Measurements from ENCODE around the gene KCNQ2.

KCNQ2 gene

GRCh38 chr20:63495167-63495720 is 22.8 kb upstream of the KCNQ2 start:
- TF ChIP-seq, protein P1, sequence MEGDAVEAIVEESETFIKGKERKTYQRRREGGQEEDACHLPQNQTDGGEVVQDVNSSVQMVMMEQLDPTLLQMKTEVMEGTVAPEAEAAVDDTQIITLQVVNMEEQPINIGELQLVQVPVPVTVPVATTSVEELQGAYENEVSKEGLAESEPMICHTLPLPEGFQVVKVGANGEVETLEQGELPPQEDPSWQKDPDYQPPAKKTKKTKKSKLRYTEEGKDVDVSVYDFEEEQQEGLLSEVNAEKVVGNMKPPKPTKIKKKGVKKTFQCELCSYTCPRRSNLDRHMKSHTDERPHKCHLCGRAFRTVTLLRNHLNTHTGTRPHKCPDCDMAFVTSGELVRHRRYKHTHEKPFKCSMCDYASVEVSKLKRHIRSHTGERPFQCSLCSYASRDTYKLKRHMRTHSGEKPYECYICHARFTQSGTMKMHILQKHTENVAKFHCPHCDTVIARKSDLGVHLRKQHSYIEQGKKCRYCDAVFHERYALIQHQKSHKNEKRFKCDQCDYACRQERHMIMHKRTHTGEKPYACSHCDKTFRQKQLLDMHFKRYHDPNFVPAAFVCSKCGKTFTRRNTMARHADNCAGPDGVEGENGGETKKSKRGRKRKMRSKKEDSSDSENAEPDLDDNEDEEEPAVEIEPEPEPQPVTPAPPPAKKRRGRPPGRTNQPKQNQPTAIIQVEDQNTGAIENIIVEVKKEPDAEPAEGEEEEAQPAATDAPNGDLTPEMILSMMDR (IDR thresholded peaks at IDR 0.05; ENCODE audit: borderline replicate concordance, control extremely low read depth, extremely low read depth, insufficient read depth, missing control alignments): no peak
- no peak for DNase-seq (ENCODE audit: low spot score)
- in situ Hi-C loops (cut with MboI; ENCODE audit: low sequenced_read_pairs, unreplicated experiment): no loop called here

GRCh38 chr20:63494420-63495166 is 22.1 kb upstream of the KCNQ2 start:
- in situ Hi-C loops (cut with MboI; ENCODE audit: low sequenced_read_pairs, unreplicated experiment): no loop called here
- DNase-seq (ENCODE audit: low spot score): no peak
- TF ChIP-seq, protein P1 (IDR thresholded peaks at IDR 0.05; ENCODE audit: borderline replicate concordance, control extremely low read depth, extremely low read depth, insufficient read depth, missing control alignments): no peak

- no peak for DNase-seq (ENCODE audit: low spot score)
- in situ Hi-C loops (cut with MboI; ENCODE audit: low sequenced_read_pairs, unreplicated experiment): no loop called here
- TF ChIP-seq, protein P1 (IDR thresholded peaks at IDR 0.05; ENCODE audit: borderline replicate concordance, control extremely low read depth, extremely low read depth, insufficient read depth, missing control alignments): no peak
Observed at GRCh38 chr20:63494084-63494419, 21.6 kb upstream of the KCNQ2 start.

GRCh38 chr20:63493563-63494020 is 21.1 kb upstream of the KCNQ2 start:
- in situ Hi-C loops (cut with MboI; ENCODE audit: low sequenced_read_pairs, unreplicated experiment): no loop called here
- TF ChIP-seq, protein P1 (IDR thresholded peaks at IDR 0.05; ENCODE audit: borderline replicate concordance, control extremely low read depth, extremely low read depth, insufficient read depth, missing control alignments): no peak
- DNase-seq (ENCODE audit: low spot score): no peak

GRCh38 chr20:63492982-63493381 is 20.5 kb upstream of the KCNQ2 start:
- DNase-seq (ENCODE audit: low spot score): no peak
- in situ Hi-C loops (cut with MboI; ENCODE audit: low sequenced_read_pairs, unreplicated experiment): no loop called here

GRCh38 chr20:63492518-63492917 is 20.1 kb upstream of the KCNQ2 start:
- TF ChIP-seq, protein P1 (IDR thresholded peaks at IDR 0.05; ENCODE audit: borderline replicate concordance, control extremely low read depth, extremely low read depth, insufficient read depth, missing control alignments): no peak
- no peak for DNase-seq (ENCODE audit: low spot score)
- in situ Hi-C loops (cut with MboI; ENCODE audit: low sequenced_read_pairs, unreplicated experiment): no loop called here

More at GRCh38 chr20:63492982-63493381, 20.5 kb upstream of the KCNQ2 start:
- TF ChIP-seq, protein P1 (IDR thresholded peaks at IDR 0.05; ENCODE audit: borderline replicate concordance, control extremely low read depth, extremely low read depth, insufficient read depth, missing control alignments): no peak

Data from GM13976 (cell line).